Neutrophil (primary cell): ENCODE data around the gene GNG13.

Source experiments
- H3K27ac ChIP-seq: fragments of 200-600 bp; sonication (generic); 2 replicates; pipeline ENCODE4 v1.5.1; 2016; ENCODE audit warnings: mild to moderate bottlenecking, moderate library complexity
- H3K27me3 ChIP-seq: fragments of 200-600 bp; sonication (generic); 2 replicates; pipeline ENCODE4 v1.6.0; 2016; ENCODE audit warnings: mild to moderate bottlenecking
- H3K36me3 ChIP-seq: fragments of 200-600 bp; sonication (generic); 2 replicates; pipeline ENCODE4 v1.5.1; 2017
- H3K4me1 ChIP-seq, 2 experiments: fragments of 200-600 bp in 1 of 2; sonication (generic) in 1 of 2; 1 replicate in 1 of 2; 2 replicates in 1 of 2; pipeline versions ENCODE4 v1.5.1 to v1.6.1; 2013 to 2016; ENCODE audit warnings: low read depth in 1 of 2, low read length in 1 of 2, mild to moderate bottlenecking in 1 of 2, moderate library complexity in 1 of 2; ENCODE audit not compliant: control insufficient read depth in 1 of 2, insufficient read depth in 1 of 2
- H3K4me3 ChIP-seq, 2 experiments: fragments of 200-600 bp in 1 of 2; sonication (generic) in 1 of 2; 1 replicate in 1 of 2; 2 replicates in 1 of 2; pipeline ENCODE4 v1.5.1; 2013 to 2016; ENCODE audit warnings: low read depth in 1 of 2, low read length in 1 of 2, mild to moderate bottlenecking in 1 of 2, moderate library complexity in 1 of 2
- H3K9me3 ChIP-seq: fragments of 200-600 bp; sonication (generic); 2 replicates; pipeline ENCODE4 v1.5.1; 2016
- TF ChIP-seq, protein P1 (sequence below): fragments of 200-600 bp; sonication (generic); IDR thresholded peaks from 2 replicates; pipeline ENCODE4 v1.5.1; 2016; ENCODE audit warnings: antibody characterized with exemption

Gene GNG13

GRCh38 chr16:813916-814412 is 13.4 kb upstream of the GNG13 start:
- Histone ChIP-seq H3K27ac (no peak overlapping the region), H3K4me1 (no peaks in the 10 kb centered on the region), H3K4me3 (no peak overlapping the region), H3K36me3 (no peaks in the 10 kb centered on the region), H3K27me3 (peaks cover 95% of the 10 kb centered on the region), H3K9me3 (no peaks in the 10 kb centered on the region)
- TF ChIP-seq, protein P1, sequence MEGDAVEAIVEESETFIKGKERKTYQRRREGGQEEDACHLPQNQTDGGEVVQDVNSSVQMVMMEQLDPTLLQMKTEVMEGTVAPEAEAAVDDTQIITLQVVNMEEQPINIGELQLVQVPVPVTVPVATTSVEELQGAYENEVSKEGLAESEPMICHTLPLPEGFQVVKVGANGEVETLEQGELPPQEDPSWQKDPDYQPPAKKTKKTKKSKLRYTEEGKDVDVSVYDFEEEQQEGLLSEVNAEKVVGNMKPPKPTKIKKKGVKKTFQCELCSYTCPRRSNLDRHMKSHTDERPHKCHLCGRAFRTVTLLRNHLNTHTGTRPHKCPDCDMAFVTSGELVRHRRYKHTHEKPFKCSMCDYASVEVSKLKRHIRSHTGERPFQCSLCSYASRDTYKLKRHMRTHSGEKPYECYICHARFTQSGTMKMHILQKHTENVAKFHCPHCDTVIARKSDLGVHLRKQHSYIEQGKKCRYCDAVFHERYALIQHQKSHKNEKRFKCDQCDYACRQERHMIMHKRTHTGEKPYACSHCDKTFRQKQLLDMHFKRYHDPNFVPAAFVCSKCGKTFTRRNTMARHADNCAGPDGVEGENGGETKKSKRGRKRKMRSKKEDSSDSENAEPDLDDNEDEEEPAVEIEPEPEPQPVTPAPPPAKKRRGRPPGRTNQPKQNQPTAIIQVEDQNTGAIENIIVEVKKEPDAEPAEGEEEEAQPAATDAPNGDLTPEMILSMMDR, result no peak

- Histone ChIP-seq H3K27me3 (peaks cover 93% of the 10 kb centered on the region), H3K4me1 (peaks cover 1 to 2% of the 10 kb centered on the region in 2 experiments), H3K27ac (no peak overlapping the region), H3K4me3 (no peak overlapping the region), H3K36me3 (no peaks in the 10 kb centered on the region), H3K9me3 (no peaks in the 10 kb centered on the region)
- TF ChIP-seq, protein P1, result no peak
Measured at GRCh38 chr16:813204-813915, 12.8 kb upstream of the GNG13 start.

DNA sequence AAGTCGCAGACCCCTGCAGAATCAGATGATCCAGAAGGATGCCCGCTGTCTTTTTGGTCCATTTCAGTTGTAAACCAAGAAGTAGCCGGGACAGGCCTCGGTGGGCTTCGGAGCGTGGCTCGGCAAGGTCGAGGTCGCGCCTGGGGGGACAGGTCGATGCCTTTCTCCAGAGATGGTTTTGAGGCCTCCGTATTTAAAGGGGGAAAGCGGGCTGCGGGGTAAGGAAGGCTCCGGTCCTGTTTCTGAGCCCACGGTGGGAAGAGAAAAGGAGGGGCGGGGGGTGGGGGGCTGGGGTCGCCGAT is 7.5 kb upstream of the GNG13 start:
- Histone ChIP-seq H3K27me3 (peaks cover 47% of the 10 kb centered on the region), H3K4me3 (peak overlapping the region; percentile 86 to 88), H3K4me1 (peaks cover 8 to 14% of the 10 kb centered on the region in 2 experiments), H3K9me3 (no peaks in the 10 kb centered on the region), H3K27ac (peak overlapping the region; percentile 93), H3K36me3 (no peaks in the 10 kb centered on the region)
- TF ChIP-seq, protein P1, result no peak

DNA sequence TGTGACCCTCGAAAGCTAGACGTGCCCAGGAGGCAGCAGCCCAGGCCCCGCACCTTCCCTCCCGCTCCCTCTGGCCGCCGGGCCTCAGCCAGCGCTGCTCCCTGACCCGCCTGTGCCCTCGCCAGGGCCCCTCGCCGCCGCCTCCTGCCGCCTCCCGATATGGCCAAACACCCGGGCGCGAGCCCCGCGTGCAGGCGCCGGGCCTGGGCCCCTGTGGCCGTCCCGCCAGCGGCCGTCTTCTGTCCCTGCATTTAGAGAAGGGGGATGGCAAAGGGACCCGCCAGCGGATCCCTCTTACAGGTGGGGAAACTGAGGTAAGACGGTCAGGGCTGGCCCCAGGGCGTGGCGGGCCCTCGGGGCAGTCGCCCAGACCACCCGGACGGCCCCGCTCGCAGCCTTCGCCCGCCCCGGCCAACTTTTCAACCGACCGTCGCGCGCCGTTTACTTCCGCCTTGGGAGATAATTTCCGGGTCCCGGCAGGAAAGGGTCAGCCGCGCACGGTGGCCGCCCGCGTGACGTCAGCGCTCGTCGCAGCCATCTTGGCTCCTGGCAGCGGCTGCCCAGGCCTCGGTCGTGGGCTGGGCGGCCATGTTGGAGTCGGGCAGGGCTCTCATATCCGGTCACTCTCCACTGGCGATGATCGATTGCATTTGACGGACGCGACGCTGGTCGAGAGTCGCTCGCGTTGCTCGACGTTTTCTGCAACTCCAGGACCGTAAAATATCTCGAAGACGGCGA is 7.0 kb upstream of the GNG13 start:
- Histone ChIP-seq H3K4me1 (peaks cover 8 to 14% of the 10 kb centered on the region in 2 experiments), H3K27me3 (peaks cover 47% of the 10 kb centered on the region), H3K4me3 (peak overlapping the region; percentile 86 to 88), H3K9me3 (no peaks in the 10 kb centered on the region), H3K27ac (peak overlapping the region; percentile 93), H3K36me3 (no peaks in the 10 kb centered on the region)
- TF ChIP-seq, protein P1, result peak; percentile 24

- H3K9me3 ChIP-seq, result no peaks in the 10 kb centered on the region
- H3K4me3 ChIP-seq, result no peak overlapping the region
- no peaks in the 10 kb centered on the region for H3K36me3 ChIP-seq
- peaks cover 8 to 14% of the 10 kb centered on the region in 2 experiments for H3K4me1 ChIP-seq
- peaks cover 52% of the 10 kb centered on the region for H3K27me3 ChIP-seq
- no peak overlapping the region for H3K27ac ChIP-seq
- TF ChIP-seq, protein P1, result no peak
Measured at GRCh38 chr16:805474-805873, 4.9 kb upstream of the GNG13 start.
